ENCODE results near the gene CFAP157. TPM values are rescaled to one million over a fixed set of nuclear protein-coding genes. Genes with fewer than 3 reads are reported as not detected.

The CFAP157 gene
- total RNA-seq = under 0.01 TPM in 1 of 2 replicates, not detected in the other

DNA sequence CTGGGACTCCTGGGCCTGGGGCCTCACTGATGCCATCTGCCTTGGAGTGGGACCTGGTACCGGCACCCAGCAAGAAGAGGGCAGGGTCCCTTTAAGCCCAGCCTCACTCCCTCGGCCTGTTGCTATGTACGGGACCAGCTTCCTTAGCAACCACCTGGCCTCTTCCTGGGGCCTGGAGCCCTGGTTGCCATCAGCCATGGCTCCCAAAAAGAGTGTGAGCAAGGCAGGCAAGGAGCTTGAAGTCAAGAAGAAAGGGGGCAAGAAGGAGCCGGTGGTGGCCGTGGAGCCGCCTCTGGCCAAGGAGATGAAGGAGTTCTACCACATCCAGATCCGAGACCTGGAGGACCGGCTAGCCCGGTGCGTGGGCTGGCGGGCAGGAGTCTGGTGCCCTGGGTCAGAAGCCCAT is at the start of gene CFAP157:
CFAP157 (plus strand) TSS at position 153 of the 406 bp plus-strand sequence; CDS start at position 197, 44 bp downstream.
- peak; percentile 10 for DNase-seq (ENCODE audit: low read depth in 2 of 2)

- no peak for DNase-seq (ENCODE audit: low read depth in 2 of 2)
Observed at GRCh38 chr9:127658428-127658827, 48.4 kb upstream of the CFAP157 start.

GRCh38 chr9:127660886-127661741 is 45.7 kb upstream of the CFAP157 start:
- DNase-seq (ENCODE audit: low read depth in 2 of 2) = no peak

DNA sequence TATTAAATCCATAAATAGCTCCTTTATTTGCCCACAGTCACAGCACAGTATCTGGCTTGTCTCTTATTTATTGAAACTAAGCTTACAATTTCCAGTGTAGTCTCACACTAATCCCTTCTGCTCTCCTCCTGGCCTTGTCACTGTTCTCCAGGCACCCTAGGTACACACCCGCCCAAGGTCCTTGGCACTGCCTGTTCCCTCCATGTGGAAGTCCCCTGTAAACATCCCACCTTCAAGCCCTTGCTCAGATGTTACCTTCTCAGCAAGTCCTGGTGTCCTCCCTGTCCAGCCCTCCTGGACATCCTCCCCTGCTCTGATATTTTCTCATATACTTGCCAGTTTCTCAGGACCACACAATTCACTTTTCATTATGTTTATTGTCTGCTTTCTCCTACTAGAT is 44.2 kb upstream of the CFAP157 start:
- no peak for DNase-seq (ENCODE audit: low read depth in 2 of 2)

DNA sequence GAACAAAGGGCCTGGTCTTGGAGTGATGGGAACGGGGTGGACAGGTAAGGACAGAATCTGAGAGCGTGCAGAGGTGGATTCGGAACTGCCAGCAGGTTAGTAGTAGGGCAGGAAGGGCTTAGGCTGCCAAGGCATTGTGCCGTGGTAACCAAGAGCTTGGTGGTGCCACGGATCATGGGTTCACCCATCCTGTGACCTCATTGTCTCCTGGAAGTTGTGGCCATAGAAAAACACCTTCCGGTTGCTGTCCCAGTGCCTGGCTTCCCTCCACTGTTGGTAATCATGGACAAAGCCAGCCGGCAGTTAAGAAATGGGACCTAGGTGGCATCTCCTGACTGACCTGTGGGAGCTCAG is 42.5 kb upstream of the CFAP157 start:
- no peak for DNase-seq (ENCODE audit: low read depth in 2 of 2)

GRCh38 chr9:127664678-127665507 is 41.9 kb upstream of the CFAP157 start:
- no peak for DNase-seq (ENCODE audit: low read depth in 2 of 2)

- no peak for DNase-seq (ENCODE audit: low read depth in 2 of 2)
Observed at GRCh38 chr9:127667127-127667844, 39.5 kb upstream of the CFAP157 start.

GRCh38 chr9:127667906-127668305 is 38.9 kb upstream of the CFAP157 start:
- no peak for DNase-seq (ENCODE audit: low read depth in 2 of 2)

DNA sequence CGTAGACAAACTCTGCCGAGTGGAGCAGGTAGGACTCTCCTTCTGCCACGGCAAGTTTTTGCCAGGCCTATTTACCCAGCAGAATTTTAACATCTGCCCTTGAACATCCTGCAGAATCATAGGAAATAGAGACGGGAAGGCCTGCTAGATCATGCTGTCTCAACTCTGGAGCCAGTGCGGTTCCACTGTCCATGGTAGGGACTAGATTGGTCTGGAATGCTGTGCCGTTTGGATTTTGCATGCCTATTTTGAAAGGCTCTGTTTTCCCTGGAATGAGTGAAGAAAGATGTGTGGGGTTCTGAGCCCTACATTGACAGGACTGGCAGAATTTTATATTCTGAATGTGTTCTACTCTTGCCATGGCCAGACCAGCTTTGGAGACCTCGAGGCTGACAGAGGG is 33.6 kb upstream of the CFAP157 start:
- no peak for DNase-seq (ENCODE audit: low read depth in 2 of 2)

DNA sequence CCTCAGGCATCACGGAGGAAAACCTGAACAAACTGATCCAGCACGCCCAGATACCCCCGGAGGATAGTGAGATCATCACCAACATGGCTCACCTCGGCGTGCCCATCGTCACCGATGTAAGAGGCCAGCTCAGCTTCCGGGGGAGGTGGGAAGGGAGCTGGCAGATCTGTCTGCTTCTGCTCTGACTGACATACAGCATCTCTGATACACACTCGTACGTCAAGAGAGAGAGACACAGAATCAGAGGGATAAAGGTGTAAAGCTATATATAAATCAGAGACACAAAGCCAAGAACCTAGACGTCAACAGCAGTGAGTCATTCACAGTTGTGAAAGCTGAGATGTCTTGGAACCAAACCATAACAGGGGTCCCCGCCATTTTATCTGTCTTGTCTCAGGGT is 30.1 kb upstream of the CFAP157 start:
- DNase-seq (ENCODE audit: low read depth in 2 of 2) = no peak

- no peak for DNase-seq (ENCODE audit: low read depth in 2 of 2)
Observed at GRCh38 chr9:127679506-127679905, 27.3 kb upstream of the CFAP157 start.

DNA sequence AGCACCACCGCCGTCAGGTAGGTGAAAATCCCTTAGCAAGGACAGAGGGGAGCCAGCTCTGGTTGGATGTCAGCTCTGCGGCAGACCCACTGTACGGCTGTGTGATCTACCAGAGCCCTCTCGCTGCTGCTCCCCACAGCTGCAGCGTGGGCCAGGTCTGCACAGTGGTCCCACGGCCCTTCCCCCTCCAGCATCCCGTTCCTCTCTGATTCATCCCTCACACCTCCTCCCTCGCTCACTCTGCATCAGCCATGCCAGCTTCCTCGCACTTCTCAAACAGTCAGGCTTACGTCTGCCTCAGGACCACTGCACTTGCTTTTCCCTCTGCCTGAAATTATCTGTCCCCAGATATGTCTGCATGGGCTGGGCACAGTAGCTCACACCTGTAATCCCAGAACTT is 26.6 kb upstream of the CFAP157 start:
- no peak for DNase-seq (ENCODE audit: low read depth in 2 of 2)

- no peak for DNase-seq (ENCODE audit: low read depth in 2 of 2)
Observed at GRCh38 chr9:127680846-127681245, 25.9 kb upstream of the CFAP157 start.

DNA sequence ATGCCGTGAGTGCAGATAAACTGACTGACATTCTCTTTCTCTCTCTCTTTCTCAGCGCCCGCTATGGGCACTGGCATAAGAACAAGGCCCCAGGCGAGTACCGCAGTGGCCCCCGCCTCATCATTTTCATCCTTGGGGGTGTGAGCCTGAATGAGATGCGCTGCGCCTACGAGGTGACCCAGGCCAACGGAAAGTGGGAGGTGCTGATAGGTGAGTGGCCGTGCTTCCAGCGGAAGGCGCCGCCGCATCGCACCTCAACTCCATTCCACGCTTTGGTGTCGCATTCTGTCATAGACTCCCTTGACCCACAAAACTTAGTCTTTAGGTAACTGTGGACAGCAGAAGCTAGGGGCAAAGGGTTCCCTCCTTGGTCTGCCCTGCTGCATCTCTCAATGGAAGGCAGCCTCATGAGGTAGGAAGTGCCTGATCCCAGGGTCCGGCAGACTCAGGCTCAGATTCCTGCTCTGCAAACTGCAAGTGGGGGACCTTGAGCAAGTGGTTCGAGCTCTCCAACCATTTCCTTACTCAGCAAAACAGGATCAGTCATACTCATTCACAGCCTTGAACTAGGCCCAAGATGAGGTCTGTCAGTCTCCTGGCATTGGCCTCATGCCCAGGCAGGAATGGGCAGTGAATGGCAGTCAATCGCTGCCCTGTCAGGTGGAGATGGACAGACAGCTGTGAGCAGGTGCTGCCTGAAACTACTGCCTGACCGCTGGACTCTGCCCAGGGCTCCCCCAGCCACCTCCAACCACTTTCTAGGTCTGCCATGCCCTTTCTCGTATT is 24.2 kb upstream of the CFAP157 start:
- no peak for DNase-seq (ENCODE audit: low read depth in 2 of 2)

GRCh38 chr9:127683723-127684122 is 23.1 kb upstream of the CFAP157 start:
- no peak for DNase-seq (ENCODE audit: low read depth in 2 of 2)

- no peak for DNase-seq (ENCODE audit: low read depth in 2 of 2)
Observed at GRCh38 chr9:127684576-127684975, 22.2 kb upstream of the CFAP157 start.

- DNase-seq (ENCODE audit: low read depth in 2 of 2) = no peak
Observed at GRCh38 chr9:127686461-127687393, 20.1 kb upstream of the CFAP157 start.

GRCh38 chr9:127689329-127690000 is 17.3 kb upstream of the CFAP157 start:
- DNase-seq (ENCODE audit: low read depth in 2 of 2) = no peak

GRCh38 chr9:127690735-127691134 is 16.1 kb upstream of the CFAP157 start:
- no peak for DNase-seq (ENCODE audit: low read depth in 2 of 2)
